Measurements from ENCODE around the gene PCED1A.

DNA sequence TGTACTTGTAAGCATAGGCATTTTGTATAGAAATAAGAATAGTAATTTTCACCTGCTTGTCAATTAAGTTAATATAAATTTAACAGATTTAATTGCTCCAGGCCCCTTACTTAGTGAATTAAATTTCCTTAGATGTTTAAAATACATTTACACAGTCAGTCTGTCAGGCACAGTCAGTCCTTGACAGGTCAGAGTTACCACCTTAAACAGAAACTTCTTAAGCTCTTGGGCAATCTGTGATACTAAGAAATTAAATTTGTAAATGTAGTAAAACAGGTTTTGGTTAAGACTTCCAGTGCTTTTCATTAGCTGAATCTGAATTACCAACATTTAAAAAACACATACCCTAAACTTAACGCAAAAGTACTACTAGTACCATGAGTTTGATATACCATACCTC, 48.8 kb upstream of the PCED1A start:
- TF ChIP-seq POLR2A (IDR thresholded peaks at IDR 0.05) (no peak), POLR2AphosphoS5 (IDR thresholded peaks at IDR 0.05) (no peak)
- TF ChIP-seq, protein P1, sequence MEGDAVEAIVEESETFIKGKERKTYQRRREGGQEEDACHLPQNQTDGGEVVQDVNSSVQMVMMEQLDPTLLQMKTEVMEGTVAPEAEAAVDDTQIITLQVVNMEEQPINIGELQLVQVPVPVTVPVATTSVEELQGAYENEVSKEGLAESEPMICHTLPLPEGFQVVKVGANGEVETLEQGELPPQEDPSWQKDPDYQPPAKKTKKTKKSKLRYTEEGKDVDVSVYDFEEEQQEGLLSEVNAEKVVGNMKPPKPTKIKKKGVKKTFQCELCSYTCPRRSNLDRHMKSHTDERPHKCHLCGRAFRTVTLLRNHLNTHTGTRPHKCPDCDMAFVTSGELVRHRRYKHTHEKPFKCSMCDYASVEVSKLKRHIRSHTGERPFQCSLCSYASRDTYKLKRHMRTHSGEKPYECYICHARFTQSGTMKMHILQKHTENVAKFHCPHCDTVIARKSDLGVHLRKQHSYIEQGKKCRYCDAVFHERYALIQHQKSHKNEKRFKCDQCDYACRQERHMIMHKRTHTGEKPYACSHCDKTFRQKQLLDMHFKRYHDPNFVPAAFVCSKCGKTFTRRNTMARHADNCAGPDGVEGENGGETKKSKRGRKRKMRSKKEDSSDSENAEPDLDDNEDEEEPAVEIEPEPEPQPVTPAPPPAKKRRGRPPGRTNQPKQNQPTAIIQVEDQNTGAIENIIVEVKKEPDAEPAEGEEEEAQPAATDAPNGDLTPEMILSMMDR (IDR thresholded peaks at IDR 0.05), result no peak

Data from sigmoid colon (tissue), 4 donors.